Endothelial cell (in vitro differentiated cells): ENCODE data around the gene RBM26. TPM values are rescaled to one million over a fixed set of nuclear protein-coding genes. Genes with fewer than 3 reads are reported as not detected.

Experiments used
- total RNA-seq: library from RNA; stranded (reverse); fragmentation: NEBNext Ultra II Directional; extraction: Animal tissue kit (Norgen Biotek cat#: 25700); gene quantifications from one replicate; pipeline ENCODE4 v1.2.1, GENCODE V29; 2021; ENCODE audit not compliant: unreplicated experiment

The RBM26 gene
- total RNA-seq, 1 donor from 2014 or later = 49.5 TPM

Other genes with a start within 250 kb of the RBM26 start
- gene NDFIP2, start 74.9 kb upstream of the RBM26 start, total RNA-seq = 30.4 TPM